ENCODE data around the gene TBL1X. TPM values are rescaled to one million over a fixed set of nuclear protein-coding genes. Genes with fewer than 3 reads are reported as not detected.

The TBL1X gene
- total and polyA plus RNA-seq, 2 of the 13 experiments (the other 11 are each of a cell fraction or from before 2014, with no cell fraction given): 17.6 to 19.9 TPM

DNA sequence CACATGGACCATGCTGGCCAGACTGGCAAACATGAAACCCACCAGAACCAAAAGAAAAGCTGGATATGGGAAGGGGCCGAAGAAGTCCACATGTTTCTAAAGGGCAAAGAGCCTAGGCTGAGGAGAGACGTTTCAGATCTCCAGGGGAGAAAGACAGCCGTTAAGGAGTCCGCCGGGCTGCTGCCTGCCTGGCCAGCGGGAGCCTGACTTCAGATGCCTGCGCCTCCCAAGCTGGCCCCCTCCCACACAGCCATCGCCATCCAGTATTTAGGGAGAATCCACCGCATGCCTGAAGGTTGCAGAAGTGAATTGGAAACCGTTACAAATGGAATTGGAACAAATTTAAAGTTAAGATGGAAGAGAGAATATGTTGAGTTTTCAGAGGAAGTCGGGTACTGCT lies 2.9 kb downstream of the TBL1X start (continued):
- TF ChIP-seq, protein P1, sequence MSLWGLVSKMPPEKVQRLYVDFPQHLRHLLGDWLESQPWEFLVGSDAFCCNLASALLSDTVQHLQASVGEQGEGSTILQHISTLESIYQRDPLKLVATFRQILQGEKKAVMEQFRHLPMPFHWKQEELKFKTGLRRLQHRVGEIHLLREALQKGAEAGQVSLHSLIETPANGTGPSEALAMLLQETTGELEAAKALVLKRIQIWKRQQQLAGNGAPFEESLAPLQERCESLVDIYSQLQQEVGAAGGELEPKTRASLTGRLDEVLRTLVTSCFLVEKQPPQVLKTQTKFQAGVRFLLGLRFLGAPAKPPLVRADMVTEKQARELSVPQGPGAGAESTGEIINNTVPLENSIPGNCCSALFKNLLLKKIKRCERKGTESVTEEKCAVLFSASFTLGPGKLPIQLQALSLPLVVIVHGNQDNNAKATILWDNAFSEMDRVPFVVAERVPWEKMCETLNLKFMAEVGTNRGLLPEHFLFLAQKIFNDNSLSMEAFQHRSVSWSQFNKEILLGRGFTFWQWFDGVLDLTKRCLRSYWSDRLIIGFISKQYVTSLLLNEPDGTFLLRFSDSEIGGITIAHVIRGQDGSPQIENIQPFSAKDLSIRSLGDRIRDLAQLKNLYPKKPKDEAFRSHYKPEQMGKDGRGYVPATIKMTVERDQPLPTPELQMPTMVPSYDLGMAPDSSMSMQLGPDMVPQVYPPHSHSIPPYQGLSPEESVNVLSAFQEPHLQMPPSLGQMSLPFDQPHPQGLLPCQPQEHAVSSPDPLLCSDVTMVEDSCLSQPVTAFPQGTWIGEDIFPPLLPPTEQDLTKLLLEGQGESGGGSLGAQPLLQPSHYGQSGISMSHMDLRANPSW (CRISPR knock-in tag; IDR thresholded peaks at IDR 0.05; ENCODE audit: borderline replicate concordance): no peak
- no peak for TF ChIP-seq ZNF263 (CRISPR knock-in tag; IDR thresholded peaks at IDR 0.05)

- ChIA-PET POLR2A (interaction anchor here (0.8 kb wide), 1 partner anchor 9 kb away, joined by 3 read pairs; no protein-coding TSS in a partner anchor), CTCF (ENCODE audit: low intra/inter-chr PET ratio, low total read pairs) (no interaction called here)
- 31% methylated on average over 5 of the region's 12 CpGs for WGBS (ENCODE audit: low lambda C conversion rate)
- Histone ChIP-seq H3K79me2 (ENCODE audit: insufficient read depth, low read length) (peaks cover 80% of the 10 kb centered on the region), H3K9ac (ENCODE audit: insufficient read depth, low read depth, low read length) (no peak overlapping the region), H3K27ac (ENCODE audit: extremely low read length, insufficient read depth, low read length) (peak overlapping the region; percentile 63), H3K27me3 (ENCODE audit: control insufficient read depth in 1 of 2, insufficient read depth in 2 of 2, low read length in 2 of 2) (no peaks in the 10 kb centered on the region), H3K9me3 (ENCODE audit: low read length) (no peaks in the 10 kb centered on the region), H3K4me2 (ENCODE audit: low read depth, low read length) (peak overlapping the region; percentile 65), H3K4me1 (ENCODE audit: insufficient read depth, low read length) (peaks cover 67% of the 10 kb centered on the region), H3K36me3 (replicated peaks in 1 of 2; ENCODE audit: control insufficient read depth in 1 of 2, insufficient read depth in 2 of 2, low read length in 2 of 2) (no peaks in the 10 kb centered on the region), H2AFZ (ENCODE audit: low read length) (no peak overlapping the region), H4K20me1 (ENCODE audit: insufficient read depth, low read length) (peaks cover 21% of the 10 kb centered on the region; the same call in 1 of the 2 replicates), H3K4me3 (replicated peaks in 1 of 3; ENCODE audit: insufficient read depth in 1 of 3, low read depth in 2 of 3, low read length in 3 of 3) (no peak overlapping the region)
- BruUV-seq (replicated peaks): no TSS peak
- peak; percentile 58 for DNase-seq (ENCODE audit: low spot score)
- peak; percentile 68 for FAIRE-seq
- intact Hi-C loops (cut with micrococcal nuclease; ENCODE audit: unreplicated experiment): no loop called here
- in situ Hi-C loops (cut with HindIII; ENCODE audit: extremely low pct_ligation_motif_present, low pct_unique_long_range_greater_than_20kb): no loop called here
- ATAC-seq: peak; percentile 78
- TF ChIP-seq ZNF501 (CRISPR knock-in tag; IDR thresholded peaks at IDR 0.05) (no peak), RXRB (CRISPR knock-in tag; IDR thresholded peaks at IDR 0.05; ENCODE audit: borderline replicate concordance) (peak; percentile 36; the same call in 1 of the 2 replicates), TEAD3 (CRISPR knock-in tag; optimal IDR thresholded peaks at IDR 0.05; ENCODE audit: borderline replicate concordance) (peak; percentile 87), CC2D1A (CRISPR knock-in tag; IDR thresholded peaks at IDR 0.05) (no peak), TFDP2 (CRISPR knock-in tag; IDR thresholded peaks at IDR 0.05) (no peak), PCBP2 (optimal IDR thresholded peaks at IDR 0.05; ENCODE audit: low read depth, low read length, poor library complexity, severe bottlenecking) (no peak), ZFP37 (CRISPR knock-in tag; IDR thresholded peaks at IDR 0.05; ENCODE audit: borderline replicate concordance) (no peak), SOX5 (CRISPR knock-in tag; IDR thresholded peaks at IDR 0.05; ENCODE audit: borderline replicate concordance) (0 out of 2 replicates have a peak, but pooled peaks have one; percentile 24), SRY (CRISPR knock-in tag; IDR thresholded peaks at IDR 0.05) (no peak), ZBTB21 (CRISPR knock-in tag; IDR thresholded peaks at IDR 0.05) (no peak), EZH2 (conservative IDR thresholded peaks at IDR 0.05; ENCODE audit: low read depth, low read length) (no peak), POGZ (CRISPR knock-in tag; IDR thresholded peaks at IDR 0.05) (no peak), NFRKB (IDR thresholded peaks at IDR 0.05) (no peak), NR2F6 (IDR thresholded peaks at IDR 0.05) (no peak), NR2F6 (CRISPR knock-in tag; IDR thresholded peaks at IDR 0.05) (no peak), REPIN1 (CRISPR knock-in tag; IDR thresholded peaks at IDR 0.05; ENCODE audit: borderline replicate concordance, low read depth) (no peak), ZNF17 (CRISPR knock-in tag; IDR thresholded peaks at IDR 0.05) (no peak), ZNF33A (CRISPR knock-in tag; IDR thresholded peaks at IDR 0.05; ENCODE audit: borderline replicate concordance) (no peak)
- TF ChIP-seq, protein P2, sequence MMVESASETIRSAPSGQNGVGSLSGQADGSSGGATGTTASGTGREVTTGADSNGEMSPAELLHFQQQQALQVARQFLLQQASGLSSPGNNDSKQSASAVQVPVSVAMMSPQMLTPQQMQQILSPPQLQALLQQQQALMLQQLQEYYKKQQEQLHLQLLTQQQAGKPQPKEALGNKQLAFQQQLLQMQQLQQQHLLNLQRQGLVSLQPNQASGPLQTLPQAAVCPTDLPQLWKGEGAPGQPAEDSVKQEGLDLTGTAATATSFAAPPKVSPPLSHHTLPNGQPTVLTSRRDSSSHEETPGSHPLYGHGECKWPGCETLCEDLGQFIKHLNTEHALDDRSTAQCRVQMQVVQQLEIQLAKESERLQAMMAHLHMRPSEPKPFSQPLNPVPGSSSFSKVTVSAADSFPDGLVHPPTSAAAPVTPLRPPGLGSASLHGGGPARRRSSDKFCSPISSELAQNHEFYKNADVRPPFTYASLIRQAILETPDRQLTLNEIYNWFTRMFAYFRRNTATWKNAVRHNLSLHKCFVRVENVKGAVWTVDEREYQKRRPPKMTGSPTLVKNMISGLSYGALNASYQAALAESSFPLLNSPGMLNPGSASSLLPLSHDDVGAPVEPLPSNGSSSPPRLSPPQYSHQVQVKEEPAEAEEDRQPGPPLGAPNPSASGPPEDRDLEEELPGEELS (CRISPR knock-in tag; IDR thresholded peaks at IDR 0.05): 0 out of 2 replicates have a peak, but pooled peaks have one; percentile 28
Observed at GRCh38 chrX:9471571-9471985, 6.7 kb downstream of the TBL1X start.
